SK-N-MC (cell line): ENCODE results near the gene SOCS6.

Experiments
- EZH2 ChIP-seq: fragments of 200-600 bp; sonication (generic); IDR thresholded peaks from one replicate; pipeline ENCODE4 v1.6.1; 2017; ENCODE audit warnings: antibody characterized with exemption
- POLR2AphosphoS5 ChIP-seq: IDR thresholded peaks from 2 replicates; pipeline ENCODE4 v1.6.1; 2012; ENCODE audit warnings: mild to moderate bottlenecking, low read depth, low read length, borderline replicate concordance

- TF ChIP-seq EZH2 = no peak
- no peak for TF ChIP-seq POLR2AphosphoS5
Observed at GRCh38 chr18:70338890-70339289, 50.0 kb downstream of the SOCS6 start.
